Frontal cortex (tissue), 4 donors: ENCODE measurements around the gene IFT57. TPM values are rescaled to one million over a fixed set of nuclear protein-coding genes. Genes with fewer than 3 reads are reported as not detected.

Experiments
- DNase-seq, 2 donors: peaks; one replicate each; pipeline ENCODE4 v3.0.0; 2012; ENCODE audit warnings: low spot score in 2 of 2
- FAIRE-seq: peaks from 2 replicates; lab custom pipeline; 2012; peaks lifted over from hg19 to GRCh38; lab: Jason Lieb, UNC
- total RNA-seq: library from RNA; depleted of rRNA; stranded (reverse); fragments of >200 nt; gene quantifications from one replicate; pipeline ENCODE4 v1.2.3, GENCODE V29; 2014
- donor health status: control.
- donor health status: control.
- donor health status: control.

IFT57 gene
- total RNA-seq, 1 donor from 2014 or later = 39.9 TPM

GRCh38 chr3:108130701-108131474, 91.3 kb downstream of the IFT57 start:
- no peak for DNase-seq
- no peak for FAIRE-seq

- FAIRE-seq (no peak), DNase-seq (no peak)
These were observed 92.0 kb downstream of the IFT57 start for GRCh38 chr3:108130236-108130635.

GRCh38 chr3:108127301-108127988, 94.8 kb downstream of the IFT57 start:
- FAIRE-seq = no peak
- no peak for DNase-seq

DNA sequence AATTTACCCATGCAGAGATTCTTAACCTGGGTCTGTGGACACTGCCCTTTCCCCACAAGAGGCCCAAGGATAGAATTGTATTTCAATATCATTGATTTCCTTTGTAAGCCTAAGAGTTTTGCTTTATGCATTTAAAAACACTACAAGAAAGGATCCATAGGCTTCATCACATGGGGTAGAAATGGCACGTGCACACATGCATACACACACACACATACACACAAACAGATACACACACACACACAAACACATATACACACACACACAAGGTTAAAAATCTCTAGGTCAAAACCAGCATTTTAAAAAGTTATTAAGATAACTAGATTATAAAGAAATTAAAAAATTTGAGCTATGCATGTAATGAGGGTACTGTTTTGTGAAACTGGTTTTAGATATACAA, 95.9 kb downstream of the IFT57 start:
- FAIRE-seq = no peak
- no peak for DNase-seq

DNA sequence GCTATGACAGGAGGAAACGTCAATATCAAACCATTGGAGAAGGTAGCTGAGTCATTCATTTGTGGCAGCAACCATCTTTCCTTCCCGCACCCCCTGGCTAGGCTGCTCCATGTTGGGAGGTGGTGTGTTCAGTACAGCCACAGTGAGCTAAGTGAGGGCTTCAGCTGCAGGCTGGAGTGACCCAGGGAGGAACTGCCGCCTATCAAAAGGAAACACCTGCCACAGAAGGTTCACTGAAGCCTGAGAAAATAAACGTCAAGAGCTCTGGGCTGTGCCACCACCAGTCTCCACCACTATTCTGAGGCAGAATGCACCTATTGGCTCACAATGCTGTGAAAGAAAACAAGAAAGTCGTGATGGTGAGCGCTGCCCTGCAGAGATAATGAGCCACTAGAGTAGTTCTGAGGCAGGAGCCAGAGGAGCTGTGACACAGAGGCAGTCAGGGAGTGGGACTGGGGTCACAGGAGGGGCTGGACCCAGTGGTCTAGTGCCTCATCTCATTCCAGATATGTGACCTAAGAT, 96.6 kb downstream of the IFT57 start:
- no peak for DNase-seq
- no peak for FAIRE-seq

DNA sequence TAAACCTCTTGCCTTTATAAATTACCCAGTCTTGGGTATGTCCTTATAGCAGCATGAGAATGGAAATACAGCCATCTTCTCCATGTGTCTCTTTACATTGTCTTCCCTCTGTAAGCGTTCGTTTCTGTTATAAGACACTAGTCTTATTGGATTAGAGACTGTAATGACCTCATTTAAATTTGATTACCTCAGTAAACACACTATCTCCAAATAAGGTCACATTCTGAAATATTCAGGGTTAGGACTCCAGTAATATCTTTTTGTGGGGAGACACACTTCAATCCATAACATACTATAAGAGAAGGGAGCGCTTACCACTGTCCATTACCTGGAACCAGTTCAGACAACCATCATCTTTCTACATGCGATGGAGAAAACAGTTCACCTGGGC, 97.1 kb downstream of the IFT57 start:
- no peak for DNase-seq
- FAIRE-seq = no peak

GRCh38 chr3:108124337-108125152, 97.7 kb downstream of the IFT57 start:
- FAIRE-seq (no peak), DNase-seq (no peak)

DNA sequence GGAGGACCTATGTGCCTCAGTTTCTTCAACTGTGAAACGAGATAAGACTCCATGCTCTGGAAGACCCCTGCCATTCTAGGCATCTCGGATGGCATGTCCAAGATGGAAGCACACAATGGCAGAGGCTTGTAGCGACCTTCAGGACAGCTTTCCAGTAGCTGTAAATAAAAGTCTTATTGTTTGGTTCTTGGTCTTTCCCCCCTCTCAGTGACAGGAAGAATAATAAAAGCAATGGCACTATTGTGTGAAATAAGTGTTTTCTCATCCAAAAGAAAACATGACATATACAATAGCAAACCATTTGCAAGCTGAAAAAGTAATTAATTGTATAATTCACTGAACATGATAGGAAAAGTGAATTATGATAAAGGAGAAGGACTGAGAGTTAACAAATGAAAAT, 98.9 kb downstream of the IFT57 start:
- FAIRE-seq (no peak), DNase-seq (no peak)

- FAIRE-seq (no peak), DNase-seq (no peak)
These were observed 99.9 kb downstream of the IFT57 start for GRCh38 chr3:108122276-108122675.

- FAIRE-seq (no peak), DNase-seq (no peak)
These were observed 102.7 kb downstream of the IFT57 start for GRCh38 chr3:108119398-108120104.

- FAIRE-seq (no peak), DNase-seq (no peak)
These were observed 104.0 kb downstream of the IFT57 start for GRCh38 chr3:108118038-108118768.

DNA sequence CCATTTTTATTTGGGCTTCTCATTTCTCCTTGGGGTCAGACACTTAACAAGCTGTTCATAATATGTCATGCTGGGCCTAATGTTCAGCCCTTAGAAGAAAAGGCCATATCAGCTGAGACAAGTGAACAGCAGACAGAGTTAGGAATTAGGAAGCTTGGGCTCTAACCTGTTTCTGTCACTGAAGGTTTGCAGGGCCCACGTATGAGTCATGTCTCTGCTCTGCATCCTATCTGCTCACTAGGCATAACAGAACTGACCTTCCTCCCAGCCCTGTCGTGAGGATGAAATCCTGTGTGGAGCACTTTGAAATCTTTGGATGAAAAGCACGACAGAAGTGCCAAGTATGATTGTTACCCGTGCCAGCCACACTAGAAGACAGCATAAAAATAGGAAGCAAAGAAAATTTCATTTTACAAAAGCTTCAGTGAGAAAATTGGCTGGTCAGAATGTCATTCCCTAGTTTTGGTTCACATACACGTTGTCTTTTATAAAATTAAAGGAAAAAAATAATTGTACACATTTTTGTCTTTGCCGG, 104.9 kb downstream of the IFT57 start:
- FAIRE-seq (no peak), DNase-seq (no peak)

DNA sequence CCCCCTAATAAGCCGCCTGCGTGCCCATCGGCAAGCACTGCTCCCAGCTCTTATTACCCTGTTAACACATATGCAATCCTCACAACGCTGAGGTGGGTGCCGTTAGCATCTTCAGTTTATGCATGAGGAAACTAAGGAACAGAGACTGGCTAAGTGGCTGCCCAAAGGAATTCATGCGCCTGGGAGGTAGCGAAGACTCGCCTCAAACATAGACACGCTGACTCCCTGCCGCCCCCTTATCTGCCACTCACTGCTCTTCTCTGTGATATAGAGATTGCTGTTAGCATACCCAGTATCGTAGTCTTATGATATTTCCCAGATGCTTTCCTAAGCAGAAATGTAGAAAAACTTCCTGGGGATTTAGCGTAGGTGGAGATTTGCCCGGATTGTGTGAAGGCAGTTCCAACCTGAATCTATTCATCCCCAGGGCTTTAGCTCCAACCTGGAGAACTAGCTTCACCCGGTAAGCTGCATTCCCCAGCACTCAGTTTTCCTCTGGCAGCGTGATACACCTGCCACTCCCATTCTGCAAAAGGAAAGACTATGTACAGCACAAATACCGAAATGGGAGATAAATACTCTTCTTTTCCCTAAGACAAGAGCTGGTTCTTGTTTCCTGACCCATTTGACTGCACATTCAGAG, 107.7 kb downstream of the IFT57 start:
- DNase-seq (no peak), FAIRE-seq (no peak)

DNA sequence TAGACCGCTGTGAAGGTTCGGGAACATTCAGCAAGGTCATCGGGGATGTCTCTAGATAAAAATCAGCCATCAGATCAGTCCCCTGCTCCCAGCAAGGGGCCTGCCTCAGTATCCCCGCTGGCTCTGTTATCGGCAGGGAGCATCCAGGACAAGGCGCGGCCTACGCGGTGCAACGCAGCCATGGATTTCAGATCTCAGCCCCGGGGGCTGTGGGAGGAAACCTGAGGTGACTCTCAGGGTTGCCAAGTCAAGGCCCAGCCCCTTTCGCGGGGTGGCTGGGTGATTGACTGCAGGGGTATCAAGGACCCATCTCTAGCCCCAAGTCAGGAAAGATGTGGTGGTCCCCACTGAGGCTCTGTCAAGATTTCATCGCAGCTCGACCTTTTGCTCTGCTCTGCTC, 108.2 kb downstream of the IFT57 start:
- DNase-seq (no peak), FAIRE-seq (no peak)

GRCh38 chr3:108110934-108111333, 111.3 kb downstream of the IFT57 start:
- DNase-seq (no peak), FAIRE-seq (no peak)
